A549 treated with RU486 at 1 μM for 4 hours (cell line): Measurements from ENCODE around the gene MOGAT1. TPM values are rescaled to one million over a fixed set of nuclear protein-coding genes. Genes with fewer than 3 reads are reported as not detected.

Source experiments
- total RNA-seq: library from RNA; stranded (reverse); fragments of 200-300 nt; extraction: Qiagen RNA extraction; gene quantifications from 5 replicates; pipeline ENCODE4 v1.2.3, GENCODE V29; 2022; ENCODE audit warnings: low read depth

The MOGAT1 gene
- total RNA-seq, result not detected in 5 replicates

GRCh38 chr2:222671259-222672067 lies at the start of gene MOGAT1:
Gene MOGAT1 (plus strand): TSS chr2:222671658. CDS start chr2:222671786, 128 bp downstream.

GRCh38 chr2:222655787-222656525 lies 15.5 kb upstream of the MOGAT1 start, which contains the start of gene FARSB:
Gene FARSB (minus strand): TSS chr2:222656092. CDS start chr2:222656073, 19 bp downstream.

Other genes with a start within 250 kb of the MOGAT1 start
- gene SGPP2, start 247.1 kb upstream of the MOGAT1 start, total RNA-seq, result 0.11 to 0.33 TPM (median 0.20 TPM) in 5 replicates
- gene FARSB, start 15.6 kb upstream of the MOGAT1 start, total RNA-seq, result 33.8 to 49.6 TPM (median 44.3 TPM) in 5 replicates
- gene ACSL3, start 189.4 kb downstream of the MOGAT1 start, total RNA-seq, result 83.9 to 141 TPM (median 117 TPM) in 5 replicates